PFSK-1 (cell line): Measurements from ENCODE around the gene CELF4.

Experiments
- FOXP2 ChIP-seq: optimal IDR thresholded peaks from 2 replicates; pipeline ENCODE3; 2011; ENCODE audit warnings: borderline replicate concordance, control low read depth, inconsistent platforms; ENCODE audit not compliant: insufficient read depth; ENCODE audit errors: extremely low read length, extremely low read depth
- POLR2AphosphoS5 ChIP-seq: IDR thresholded peaks from 2 replicates; pipeline ENCODE4 v1.6.1; 2012; ENCODE audit warnings: low read depth, mild to moderate bottlenecking, control low read depth, low read length, moderate library complexity
- SIN3A ChIP-seq: IDR thresholded peaks from 2 replicates; pipeline ENCODE4 v1.6.1; 2012; ENCODE audit warnings: mild to moderate bottlenecking, low read length, moderate library complexity, borderline replicate concordance; ENCODE audit not compliant: insufficient read depth
- TAF1 ChIP-seq: IDR thresholded peaks from 2 replicates; pipeline ENCODE4 v1.6.1; 2012; ENCODE audit warnings: low read length, control low read depth, borderline replicate concordance; ENCODE audit not compliant: insufficient read depth
- TF ChIP-seq, protein P1 (sequence below), 2 experiments: IDR thresholded peaks; 2 replicates each; pipeline versions ENCODE4 v1.6.1 to v1.8.0; 2011 to 2012; ENCODE audit warnings: low read depth in 2 of 2, low read length in 2 of 2, control low read depth in 1 of 2, inconsistent platforms in 1 of 2, mild to moderate bottlenecking in 1 of 2, moderate library complexity in 1 of 2; ENCODE audit not compliant: insufficient read depth in 1 of 2

The CELF4 gene

DNA sequence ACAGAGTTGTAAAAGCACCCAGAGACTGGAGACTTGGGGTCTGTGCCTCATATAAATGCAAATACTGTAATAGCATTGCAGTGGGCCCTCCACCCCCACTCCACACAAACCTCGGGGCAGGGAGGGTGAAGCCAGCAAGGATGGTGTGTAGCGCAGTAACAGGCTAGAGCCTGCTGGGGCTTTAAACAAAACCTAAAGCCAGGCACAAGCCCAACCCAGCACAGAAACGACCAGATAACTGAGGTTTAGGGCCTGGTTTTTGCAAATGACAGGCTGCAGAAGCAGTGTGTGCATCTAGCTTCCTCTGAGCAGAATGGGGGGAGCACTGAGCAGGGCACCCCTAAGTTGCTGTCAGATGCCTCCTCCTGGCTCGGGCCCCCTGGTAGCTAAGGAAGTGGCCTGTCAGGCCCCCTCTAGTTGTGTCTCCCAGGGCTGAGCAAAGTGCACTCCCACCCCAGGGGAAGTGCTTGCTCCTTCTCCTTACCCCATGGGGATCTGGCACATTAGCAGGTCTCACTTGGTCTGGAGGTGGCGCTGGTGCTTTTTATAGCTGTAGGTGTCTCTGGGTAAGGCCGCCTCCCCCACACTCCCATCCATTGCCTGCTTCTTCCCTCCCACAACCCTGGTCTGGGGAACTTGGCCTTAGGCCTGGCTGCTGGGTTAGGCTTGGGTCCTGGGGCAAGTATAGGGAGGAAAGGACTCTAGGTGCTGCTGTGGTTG lies 135.1 kb downstream of the CELF4 start:
- TF ChIP-seq FOXP2 (no peak), TAF1 (no peak), POLR2AphosphoS5 (no peak)
- TF ChIP-seq, protein P1, sequence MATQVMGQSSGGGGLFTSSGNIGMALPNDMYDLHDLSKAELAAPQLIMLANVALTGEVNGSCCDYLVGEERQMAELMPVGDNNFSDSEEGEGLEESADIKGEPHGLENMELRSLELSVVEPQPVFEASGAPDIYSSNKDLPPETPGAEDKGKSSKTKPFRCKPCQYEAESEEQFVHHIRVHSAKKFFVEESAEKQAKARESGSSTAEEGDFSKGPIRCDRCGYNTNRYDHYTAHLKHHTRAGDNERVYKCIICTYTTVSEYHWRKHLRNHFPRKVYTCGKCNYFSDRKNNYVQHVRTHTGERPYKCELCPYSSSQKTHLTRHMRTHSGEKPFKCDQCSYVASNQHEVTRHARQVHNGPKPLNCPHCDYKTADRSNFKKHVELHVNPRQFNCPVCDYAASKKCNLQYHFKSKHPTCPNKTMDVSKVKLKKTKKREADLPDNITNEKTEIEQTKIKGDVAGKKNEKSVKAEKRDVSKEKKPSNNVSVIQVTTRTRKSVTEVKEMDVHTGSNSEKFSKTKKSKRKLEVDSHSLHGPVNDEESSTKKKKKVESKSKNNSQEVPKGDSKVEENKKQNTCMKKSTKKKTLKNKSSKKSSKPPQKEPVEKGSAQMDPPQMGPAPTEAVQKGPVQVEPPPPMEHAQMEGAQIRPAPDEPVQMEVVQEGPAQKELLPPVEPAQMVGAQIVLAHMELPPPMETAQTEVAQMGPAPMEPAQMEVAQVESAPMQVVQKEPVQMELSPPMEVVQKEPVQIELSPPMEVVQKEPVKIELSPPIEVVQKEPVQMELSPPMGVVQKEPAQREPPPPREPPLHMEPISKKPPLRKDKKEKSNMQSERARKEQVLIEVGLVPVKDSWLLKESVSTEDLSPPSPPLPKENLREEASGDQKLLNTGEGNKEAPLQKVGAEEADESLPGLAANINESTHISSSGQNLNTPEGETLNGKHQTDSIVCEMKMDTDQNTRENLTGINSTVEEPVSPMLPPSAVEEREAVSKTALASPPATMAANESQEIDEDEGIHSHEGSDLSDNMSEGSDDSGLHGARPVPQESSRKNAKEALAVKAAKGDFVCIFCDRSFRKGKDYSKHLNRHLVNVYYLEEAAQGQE (IDR thresholded peaks at IDR 0.05; ENCODE audit: insufficient read depth in 1 of 2, low read depth in 2 of 2, low read length in 2 of 2): no peak

GRCh38 chr18:37429791-37430190 lies 135.8 kb downstream of the CELF4 start:
- TF ChIP-seq, protein P1 (IDR thresholded peaks at IDR 0.05; ENCODE audit: insufficient read depth in 1 of 2, low read depth in 2 of 2, low read length in 2 of 2): no peak
- TF ChIP-seq TAF1 (no peak), POLR2AphosphoS5 (no peak), SIN3A (no peak), FOXP2 (no peak)

DNA sequence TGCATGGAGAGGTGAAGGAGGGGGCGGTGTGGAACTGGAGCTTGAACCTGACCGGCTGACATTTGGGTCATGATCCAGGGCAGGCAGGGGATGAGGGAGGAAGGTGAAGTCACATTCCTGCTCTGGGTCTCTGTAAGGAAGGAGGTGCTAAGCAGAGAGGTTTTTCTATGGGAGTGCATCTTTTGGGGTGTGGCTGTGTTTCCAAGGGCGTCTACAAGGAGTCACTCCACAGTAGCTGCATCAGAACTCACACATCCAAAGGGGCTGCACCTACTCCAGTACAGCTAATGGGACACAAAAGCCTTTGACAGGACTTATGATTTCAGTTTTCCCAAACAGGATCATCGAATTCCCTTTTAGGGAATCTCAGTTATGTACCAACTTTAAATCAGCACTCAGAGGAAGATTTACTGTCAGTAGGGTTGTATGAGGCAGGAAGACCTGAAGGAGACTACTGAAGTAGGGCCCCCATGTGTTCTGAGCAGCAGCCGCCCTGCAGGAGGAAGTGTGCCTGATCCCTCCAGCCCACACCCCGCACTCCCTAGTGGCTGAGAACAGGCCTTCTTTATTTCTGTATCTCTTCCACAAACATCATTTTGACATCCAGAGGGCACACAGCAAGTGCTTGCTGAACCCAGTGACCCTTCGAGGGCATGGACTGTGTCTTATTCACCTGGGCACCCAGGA lies 137.2 kb downstream of the CELF4 start:
- TF ChIP-seq TAF1 (no peak), SIN3A (no peak), POLR2AphosphoS5 (no peak), FOXP2 (no peak)
- TF ChIP-seq, protein P1 (IDR thresholded peaks at IDR 0.05; ENCODE audit: insufficient read depth in 1 of 2, low read depth in 2 of 2, low read length in 2 of 2): no peak

DNA sequence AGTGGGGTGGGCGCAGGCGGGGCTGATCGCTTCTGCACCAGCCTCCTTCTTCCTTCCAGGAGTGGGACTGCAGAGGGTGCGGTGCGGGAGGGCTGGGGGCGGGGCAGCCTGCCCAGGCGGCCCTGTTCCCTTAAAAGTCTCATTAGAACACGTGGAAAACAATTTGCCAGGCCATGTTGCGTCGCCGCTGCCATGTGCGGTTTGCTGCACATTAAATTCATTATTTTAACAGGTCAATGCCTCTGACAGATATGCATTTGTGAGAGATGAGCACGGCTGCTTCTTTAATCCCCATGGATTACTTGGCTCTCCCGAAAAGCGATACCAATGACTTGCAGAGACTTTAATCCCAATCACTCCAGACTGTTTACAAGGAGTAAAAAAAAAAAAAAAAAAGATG lies 139.0 kb downstream of the CELF4 start:
- TF ChIP-seq, protein P1 (IDR thresholded peaks at IDR 0.05; ENCODE audit: insufficient read depth in 1 of 2, low read depth in 2 of 2, low read length in 2 of 2): no peak
- no peak for TF ChIP-seq POLR2AphosphoS5
- TF ChIP-seq TAF1: no peak
- TF ChIP-seq FOXP2: no peak
- no peak for TF ChIP-seq SIN3A
